SK-N-SH (cell line): Measurements from ENCODE around the gene ZNF277. TPM values are rescaled to one million over a fixed set of nuclear protein-coding genes. Genes with fewer than 3 reads are reported as not detected.
"Not testable (repeated sequence)": the region's sequence is repeated elsewhere in the genome, so short reads cannot be mapped to it uniquely, and the experiment has no call there.

ENCODE experiments used
- CTCF ChIA-PET: fragments of 300-600, 350-600 bp; formaldehyde crosslinking; extraction: SDS; loops from one replicate; lab custom pipeline; 2021; lab: Yijun Ruan, JAX
- POLR2A ChIA-PET: fragments of 350-600 bp; sonication (Branson Sonifier 250); formaldehyde crosslinking; extraction: SDS; loops from one replicate; lab custom pipeline; 2020; ENCODE audit warnings: antibody characterized with exemption, inconsistent platforms; lab: Yijun Ruan, JAX
- DNase-seq: peaks from one replicate; pipeline ENCODE4 v3.0.0; 2012
- H2AFZ ChIP-seq: fragments of 200-600 bp; sonication (generic); 2 replicates; pipeline ENCODE4 v1.8.1; 2016; ENCODE audit warnings: antibody characterized with exemption, mild to moderate bottlenecking, low read depth
- H3F3A ChIP-seq: fragments of 200-600 bp; sonication (generic); replicated peaks from 2 replicates; pipeline ENCODE3; 2016; ENCODE audit warnings: antibody characterized with exemption, mild to moderate bottlenecking; ENCODE audit not compliant: insufficient read depth
- H3K27ac ChIP-seq, 2 experiments: fragments of 200-500 bp in 1 of 2; fragments of 200-600 bp in 1 of 2; sonication (Bioruptor generic) in 1 of 2; sonication (generic), shearing (Covaris generic) in 1 of 2; 2 replicates each; pipeline versions ENCODE4 v1.5.1 to v1.6.1; 2014 to 2016; ENCODE audit warnings: low read depth in 2 of 2, inconsistent platforms in 1 of 2, low read length in 1 of 2, mild to moderate bottlenecking in 1 of 2, mixed read lengths in 1 of 2
- H3K27me3 ChIP-seq: fragments of 200-600 bp; sonication (generic), shearing (Covaris generic); 2 replicates; pipeline ENCODE4 v1.6.1; 2016; ENCODE audit warnings: mixed run types; ENCODE audit not compliant: insufficient read depth
- H3K36me3 ChIP-seq, 2 experiments: fragments of 200-500 bp in 1 of 2; fragments of 200-600 bp in 1 of 2; sonication (Bioruptor generic) in 1 of 2; sonication (generic) in 1 of 2; replicated peaks in 1 of 2; 2 replicates each; pipeline versions ENCODE3 to v1.5.1; 2014 to 2016; ENCODE audit warnings: low read length in 1 of 2, mild to moderate bottlenecking in 1 of 2; ENCODE audit not compliant: insufficient read depth in 2 of 2, control insufficient read depth in 1 of 2
- H3K4me1 ChIP-seq, 2 experiments: fragments of 200-500 bp in 1 of 2; fragments of 200-600 bp in 1 of 2; sonication (Bioruptor generic) in 1 of 2; sonication (generic), shearing (Covaris generic) in 1 of 2; 2 replicates each; pipeline versions ENCODE4 v1.5.1 to v1.6.1; 2014 to 2016; ENCODE audit warnings: low read depth in 1 of 2, low read length in 1 of 2, mixed run types in 1 of 2; ENCODE audit not compliant: insufficient read depth in 2 of 2, control insufficient read depth in 1 of 2
- H3K4me2 ChIP-seq: fragments of 200-600 bp; sonication (generic), shearing (Covaris generic); 2 replicates; pipeline ENCODE4 v1.6.1; 2017; ENCODE audit warnings: mixed run types
- H3K4me3 ChIP-seq, 2 experiments: fragments of 200-500 bp in 1 of 2; fragments of 200-600 bp in 1 of 2; sonication (Bioruptor generic) in 1 of 2; sonication (generic), shearing (Covaris generic) in 1 of 2; 2 replicates each; pipeline versions ENCODE4 v1.5.1 to v1.8.1; 2014 to 2016; ENCODE audit warnings: low read depth in 2 of 2, inconsistent platforms in 1 of 2, low read length in 1 of 2, mild to moderate bottlenecking in 1 of 2, mixed read lengths in 1 of 2, moderate library complexity in 1 of 2
- H3K79me2 ChIP-seq: fragments of 200-600 bp; sonication (generic); 2 replicates; pipeline ENCODE4 v1.8.1; 2017; ENCODE audit warnings: mild to moderate bottlenecking; ENCODE audit not compliant: insufficient read depth
- H3K9ac ChIP-seq: fragments of 200-600 bp; sonication (generic); 2 replicates; pipeline ENCODE4 v1.6.1; 2017; ENCODE audit warnings: mixed run types
- H3K9me2 ChIP-seq: fragments of 200-600 bp; sonication (generic); 2 replicates; pipeline ENCODE4 v1.6.1; 2017; ENCODE audit warnings: mixed run types
- H3K9me3 ChIP-seq: fragments of 200-600 bp; sonication (generic); 2 replicates; pipeline ENCODE4 v1.6.1; 2017; ENCODE audit warnings: mixed run types, mild to moderate bottlenecking, moderate library complexity
- H4K20me1 ChIP-seq: fragments of 200-600 bp; sonication (generic); 2 replicates; pipeline ENCODE4 v1.6.1; 2017; ENCODE audit warnings: mild to moderate bottlenecking, mixed run types; ENCODE audit not compliant: insufficient read depth
- ELF1 ChIP-seq: IDR thresholded peaks from 2 replicates; pipeline ENCODE4 v1.4.0; 2012
- FOSL2 ChIP-seq: IDR thresholded peaks from 2 replicates; pipeline ENCODE4 v1.4.0; 2012; ENCODE audit warnings: low read depth, mild to moderate bottlenecking, moderate library complexity, borderline replicate concordance
- FOXJ3 ChIP-seq: sonication (generic); formaldehyde crosslinking; IDR thresholded peaks from 2 replicates; pipeline ENCODE4 v1.5.1; 2020; ENCODE audit warnings: mild to moderate bottlenecking, missing genetic modification reagents
- IRF3 ChIP-seq: fragments of 150-350 bp; IDR thresholded peaks from 2 replicates; pipeline ENCODE4 v1.6.1; 2016; ENCODE audit warnings: mild to moderate bottlenecking, low read depth, low read length
- JUND ChIP-seq: IDR thresholded peaks from 2 replicates; pipeline ENCODE4 v1.4.0; 2012
- MAX ChIP-seq: IDR thresholded peaks from 2 replicates; pipeline ENCODE4 v1.4.0; 2012; ENCODE audit warnings: low read depth
- NRF1 ChIP-seq: IDR thresholded peaks from 2 replicates; pipeline ENCODE4 v1.6.1; 2012; ENCODE audit warnings: low read depth, mild to moderate bottlenecking, low read length
- RAD21 ChIP-seq: IDR thresholded peaks from 2 replicates; pipeline ENCODE4 v1.6.1; 2012; ENCODE audit warnings: mild to moderate bottlenecking, low read length
- RCOR1 ChIP-seq: fragments of 150-350 bp; IDR thresholded peaks from 2 replicates; pipeline ENCODE4 v1.6.1; 2017; ENCODE audit warnings: antibody characterized with exemption, low read length
- RXRA ChIP-seq: IDR thresholded peaks from 2 replicates; pipeline ENCODE4 v1.4.0; 2012; ENCODE audit warnings: low read depth, mild to moderate bottlenecking, borderline replicate concordance
- TAF1 ChIP-seq: IDR thresholded peaks from 2 replicates; pipeline ENCODE4 v1.6.1; 2012; ENCODE audit warnings: low read depth, mild to moderate bottlenecking, low read length, moderate library complexity, borderline replicate concordance
- TCF12 ChIP-seq: IDR thresholded peaks from 2 replicates; pipeline ENCODE4 v1.4.0; 2012
- USF1 ChIP-seq: IDR thresholded peaks from 2 replicates; pipeline ENCODE4 v1.4.0; 2012; ENCODE audit warnings: low read depth, borderline replicate concordance
- ZBTB33 ChIP-seq: IDR thresholded peaks from 2 replicates; pipeline ENCODE4 v1.4.0; 2012; ENCODE audit warnings: low read depth, borderline replicate concordance
- WGBS: methylation state at CpG from one replicate; pipeline ENCODE4 v1.1.6; 2017; ENCODE audit warnings: low lambda C conversion rate; 5-methylcytosine and 5-hydroxymethylcytosine counted together
- polyA plus RNA-seq, 3 experiments: library from polyadenylated mRNA; depleted of rRNA; stranded (reverse); fragments of >200 nt; gene quantifications; 2 replicates each; pipeline ENCODE4 v1.2.3, GENCODE V29; 2012

Gene ZNF277
- polyA plus RNA-seq, 1 of the 3 experiments (the other 2 are of a cell fraction) = 11.5 TPM

GRCh38 chr7:112249967-112250366, 43.5 kb downstream of the ZNF277 start:
- H3K4me2 ChIP-seq, H3K4me3 ChIP-seq, H3K27me3 ChIP-seq, H4K20me1 ChIP-seq, H3K9me3 ChIP-seq, H3K79me2 ChIP-seq, H3K27ac ChIP-seq, H3K9ac ChIP-seq, H2AFZ ChIP-seq, POLR2A ChIA-PET, H3K9me2 ChIP-seq, DNase-seq, H3K4me1 ChIP-seq, H3F3A ChIP-seq, H3K36me3 ChIP-seq: not testable (repeated sequence)
- WGBS = 90% methylated on average over 13 of the region's 13 CpGs
- CTCF ChIA-PET = interaction anchor here (1.4 kb wide), 1 partner anchor 487 kb away, joined by 5 read pairs; no protein-coding TSS in a partner anchor

GRCh38 chr7:112252141-112252540, 45.6 kb downstream of the ZNF277 start:
- Histone ChIP-seq H2AFZ (no peak overlapping the region), H3K4me1 (peaks cover 0 to 7% of the 10 kb centered on the region in 2 experiments; a peak in 2 of 4 replicates), H3K9ac (no peak overlapping the region), H3K9me2 (no peaks in the 10 kb centered on the region), H3K4me2 (no peak overlapping the region), H3K36me3 (no peaks in the 10 kb centered on the region), H3F3A (no peaks in the 10 kb centered on the region), H3K27me3 (no peaks in the 10 kb centered on the region), H3K4me3 (no peak overlapping the region), H3K27ac (no peak overlapping the region), H3K9me3 (no peaks in the 10 kb centered on the region), H4K20me1 (no peaks in the 10 kb centered on the region), H3K79me2 (no peaks in the 10 kb centered on the region; the same call in 1 of the 2 replicates)
- no peak for DNase-seq
- TF ChIP-seq JUND (no peak), RXRA (no peak), TCF12 (no peak), NRF1 (no peak), TAF1 (no peak), FOSL2 (no peak), RAD21 (no peak), USF1 (no peak), FOXJ3 (CRISPR knock-in tag) (no peak), RCOR1 (no peak), ELF1 (no peak), MAX (no peak), IRF3 (no peak), ZBTB33 (no peak)
- ChIA-PET CTCF (no interaction called here), POLR2A (no interaction called here)
- WGBS = 97% methylated on average over 3 of the region's 3 CpGs
